IPS-NIHi7 (cell line): ENCODE data around the gene ID3.
"Not testable (repeated sequence)": the region's sequence is repeated elsewhere in the genome, so short reads cannot be mapped to it uniquely, and the experiment has no call there.

Experiments used
- DNase-seq: peaks from one replicate; pipeline ENCODE4 v3.0.0; 2012; ENCODE audit warnings: mixed read lengths; ENCODE audit errors: extremely low spot score

ID3 gene

DNA sequence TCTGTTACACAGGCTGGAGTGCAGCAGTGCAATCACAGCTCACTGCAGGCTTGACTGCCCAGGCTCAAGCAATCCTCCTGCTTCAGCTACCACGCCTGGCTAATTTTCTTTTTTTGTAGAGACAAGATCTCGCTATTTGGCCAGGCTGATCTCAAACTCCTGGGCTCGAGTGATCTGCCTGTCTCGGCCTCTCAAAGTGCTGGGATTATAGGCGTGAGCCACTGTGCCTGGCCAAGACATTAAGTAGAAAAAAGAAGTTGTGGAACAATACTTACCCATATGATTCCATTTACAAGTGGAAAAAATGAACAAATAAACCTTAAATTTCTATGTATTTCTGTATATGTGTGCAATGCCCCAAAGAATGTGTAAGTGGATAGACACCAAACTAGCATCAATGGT is 30.3 kb upstream of the ID3 start:
- DNase-seq, result no peak

DNA sequence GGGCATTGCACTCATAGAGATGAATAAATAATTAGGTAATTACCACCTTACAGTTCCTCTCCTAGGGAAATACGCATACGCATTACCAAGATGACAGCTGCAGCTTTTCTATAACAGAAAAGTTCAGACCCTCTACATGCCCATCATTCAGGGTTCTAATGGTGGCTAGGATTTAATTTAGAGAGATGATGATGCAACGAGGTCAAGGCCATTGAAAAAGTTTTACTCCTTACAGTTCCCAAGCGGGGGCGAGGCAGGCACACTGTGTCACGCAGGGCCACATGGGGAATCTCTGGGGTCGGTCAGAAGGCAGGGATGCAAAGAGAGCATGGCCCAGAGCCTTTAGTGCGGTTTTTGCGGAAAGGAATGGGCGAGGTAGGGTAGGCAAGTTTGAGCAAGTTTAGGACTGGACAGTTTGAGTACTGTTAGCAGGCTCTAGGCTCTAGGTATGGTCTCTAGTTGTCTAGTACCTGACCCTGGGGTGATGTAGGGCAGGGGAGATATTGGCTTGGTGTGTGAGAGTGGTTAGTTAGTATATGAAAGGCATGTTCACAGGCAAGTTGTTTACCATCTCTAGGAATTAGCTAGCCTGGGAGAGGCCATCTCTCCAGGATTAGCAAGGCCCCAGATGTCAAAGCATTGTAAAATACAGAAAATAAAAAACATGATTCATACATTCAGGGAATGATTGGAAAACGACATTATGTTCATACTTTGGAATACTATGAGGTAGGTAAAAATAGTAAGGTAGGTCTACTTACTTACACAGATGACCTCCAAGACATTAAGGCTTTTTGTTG is 29.6 kb upstream of the ID3 start:
- no peak for DNase-seq

DNA sequence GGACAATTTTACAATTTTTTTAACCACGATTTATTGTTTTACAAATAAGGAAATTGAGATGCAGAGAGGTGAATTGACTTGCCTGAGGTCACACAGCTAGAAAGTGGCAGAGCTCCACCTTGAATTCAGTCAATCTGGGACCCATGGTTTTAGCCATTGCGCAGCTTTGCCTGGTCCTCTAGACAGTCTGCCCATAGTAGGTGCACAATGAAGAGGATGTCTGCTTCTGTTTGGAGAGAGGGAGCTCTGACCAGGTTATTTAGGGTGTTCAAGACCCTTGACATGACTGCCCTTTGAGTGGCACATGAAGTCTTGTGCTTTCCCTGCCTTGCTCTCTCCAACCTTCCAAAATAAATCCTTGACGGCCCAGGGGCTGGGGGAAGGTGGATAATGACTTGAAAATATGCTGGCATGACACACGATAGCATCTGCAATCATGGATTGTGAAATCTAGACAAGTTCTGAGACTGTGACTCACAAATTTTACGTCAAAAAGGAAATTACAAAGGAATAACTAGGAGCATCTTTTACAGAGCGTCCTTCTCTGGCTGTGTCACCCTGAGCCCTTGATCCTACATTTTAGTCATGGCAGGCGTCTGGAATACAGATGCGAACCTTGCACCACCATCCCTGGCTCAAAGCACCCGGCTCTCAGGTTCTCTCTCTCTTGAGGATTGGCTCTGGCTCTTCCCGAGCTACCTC is 26.2 kb upstream of the ID3 start:
- no peak for DNase-seq

DNA sequence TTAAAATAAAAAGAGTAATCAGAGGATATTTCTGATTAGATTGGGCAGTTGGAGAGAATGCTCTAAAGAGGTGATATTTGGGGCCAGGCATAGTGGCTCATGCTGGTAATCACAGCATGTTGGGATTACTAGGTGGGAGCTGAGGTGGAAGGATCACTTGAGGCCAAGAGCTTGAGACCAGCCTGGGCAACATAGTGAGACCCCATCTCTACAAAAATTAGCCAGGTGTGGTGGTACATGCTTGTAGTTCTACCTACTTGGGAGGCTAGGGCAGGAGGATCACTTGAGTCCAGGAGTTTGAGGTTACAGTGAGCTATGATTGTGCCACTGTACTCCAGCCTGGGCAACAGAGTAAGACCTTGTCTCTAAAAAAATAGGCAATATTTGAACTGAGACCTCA is 24.4 kb upstream of the ID3 start:
- not testable (repeated sequence) for DNase-seq

DNA sequence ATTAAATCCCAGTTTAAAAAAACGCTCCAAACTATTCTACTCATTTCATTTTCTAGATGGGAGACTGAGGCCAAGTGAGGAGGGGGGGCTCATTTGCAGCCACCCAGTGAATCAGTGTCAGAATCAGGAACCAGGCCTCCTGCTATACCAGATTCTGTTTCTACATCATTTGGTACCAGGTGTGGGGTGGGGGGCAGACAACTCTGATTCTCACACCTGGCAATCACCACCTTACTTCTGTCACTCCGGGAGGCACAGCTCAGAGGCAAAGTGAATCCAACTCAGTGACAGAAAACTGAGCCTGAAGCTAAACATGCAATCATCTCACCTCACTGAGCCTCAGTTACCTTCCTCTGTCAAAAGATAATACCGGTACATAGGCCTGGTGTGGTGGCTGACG is 23.5 kb upstream of the ID3 start:
- no peak for DNase-seq

DNA sequence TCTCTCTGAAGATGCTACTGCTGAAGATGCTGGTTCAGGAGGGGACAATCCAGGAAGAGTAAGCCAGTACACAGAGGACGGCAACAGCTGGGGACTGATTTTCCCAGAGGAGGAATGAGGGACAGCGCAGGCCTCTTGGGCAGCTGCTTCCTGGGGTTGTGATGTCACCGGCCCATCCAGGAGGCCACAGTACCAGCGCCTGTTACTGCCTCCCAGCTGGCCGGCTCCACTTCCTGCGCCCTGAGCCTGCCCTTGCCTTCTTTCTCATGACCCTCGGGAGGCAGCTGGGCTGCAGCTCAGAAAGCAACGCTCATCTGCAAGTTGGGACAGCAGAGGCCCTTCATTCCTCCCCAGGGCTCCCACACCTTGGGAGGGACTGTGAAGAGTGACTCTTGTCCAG is 21.9 kb upstream of the ID3 start:
- no peak for DNase-seq

DNA sequence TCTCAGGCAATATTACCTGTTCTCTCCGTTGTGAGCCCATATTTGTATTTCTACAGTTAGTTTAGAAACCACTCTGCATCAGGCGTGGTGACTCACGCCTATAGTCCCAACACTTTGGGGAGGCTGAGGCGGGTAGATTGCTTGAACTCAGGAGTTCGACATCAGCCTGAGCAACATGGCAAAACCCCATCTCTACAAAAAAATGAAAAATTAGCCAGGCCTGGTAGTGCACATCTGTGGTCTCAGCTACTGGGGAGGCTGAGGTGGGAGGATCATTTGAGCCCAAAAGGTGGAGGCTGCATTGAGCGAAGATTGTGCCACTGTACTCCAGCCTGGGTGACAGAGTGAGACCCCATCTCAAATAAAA is 19.7 kb upstream of the ID3 start:
- DNase-seq, result no peak

DNA sequence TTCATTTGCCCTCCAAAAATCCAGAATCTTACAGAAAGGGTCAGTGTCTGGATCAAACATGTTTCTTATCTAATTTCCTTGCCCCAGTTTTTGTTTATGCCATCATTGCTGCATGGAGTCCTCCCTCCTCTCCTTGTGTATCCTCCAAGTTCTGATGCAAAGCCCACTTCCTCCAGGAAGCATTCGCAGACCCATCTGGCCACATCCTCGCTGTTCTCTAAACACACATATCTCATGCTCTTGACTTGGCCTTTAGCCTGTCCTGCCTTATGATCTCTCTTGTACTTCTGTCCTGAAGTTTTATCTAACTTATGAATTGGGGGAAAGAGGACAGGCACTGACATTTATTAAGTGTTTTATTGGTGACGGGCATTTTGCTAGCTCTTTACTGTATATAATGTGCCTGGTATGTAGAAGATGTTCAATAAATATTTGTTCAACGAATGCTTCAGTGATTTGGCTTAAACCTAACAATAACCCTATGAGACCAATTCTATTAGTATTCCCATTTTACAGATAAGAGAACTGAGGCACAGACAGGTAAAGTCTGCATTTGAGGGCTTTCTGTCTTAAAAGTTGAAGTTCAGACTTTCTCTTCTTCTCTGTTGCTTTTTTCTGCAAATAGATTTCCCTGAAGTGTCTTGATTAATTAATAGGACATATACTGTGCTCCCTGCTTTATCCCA is 19.2 kb upstream of the ID3 start:
- no peak for DNase-seq

DNA sequence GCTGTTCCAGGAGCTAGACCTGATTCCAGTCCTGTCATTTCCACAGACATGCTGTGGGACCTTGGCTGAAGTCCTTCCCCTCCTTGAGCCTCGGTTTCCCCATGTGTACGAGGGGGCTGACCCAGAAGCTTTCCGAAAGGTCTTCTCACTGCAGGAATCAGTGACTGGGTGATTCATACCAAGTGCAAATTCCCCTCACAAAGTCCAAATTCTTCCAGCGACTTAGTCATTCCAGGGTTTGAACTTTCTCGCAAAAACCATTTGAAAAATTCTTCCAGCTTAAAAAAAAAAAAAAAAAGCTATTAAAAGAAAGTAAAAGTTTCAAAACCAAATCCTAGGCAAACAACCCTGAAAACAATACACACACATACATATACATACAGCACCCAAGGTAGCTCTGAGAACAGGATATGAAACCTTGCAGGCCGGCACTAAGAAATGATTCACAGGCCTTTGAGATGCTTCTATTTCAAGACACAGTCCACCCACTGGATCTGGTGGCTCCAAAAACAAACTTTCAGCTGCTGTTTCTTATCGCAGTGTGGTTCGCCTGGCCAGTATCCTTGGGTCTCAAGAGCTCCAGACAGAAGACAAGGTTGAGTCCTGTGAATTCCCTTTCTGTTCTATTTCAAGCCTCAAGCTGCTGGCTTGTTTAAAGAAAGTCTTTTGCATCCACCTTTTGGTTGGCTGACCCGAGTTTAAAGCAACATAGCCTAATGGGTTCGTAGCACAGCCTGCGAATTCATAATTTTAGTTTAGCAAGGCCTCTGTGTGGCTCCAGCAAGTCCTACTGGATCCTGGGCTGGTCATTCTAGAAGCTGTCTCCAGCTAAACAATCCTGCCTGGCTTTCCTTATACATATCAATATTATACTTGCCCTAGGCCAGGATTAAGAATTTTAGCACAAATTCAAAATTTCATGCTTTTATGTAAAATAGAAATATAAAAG is 18.0 kb upstream of the ID3 start:
- no peak for DNase-seq

DNA sequence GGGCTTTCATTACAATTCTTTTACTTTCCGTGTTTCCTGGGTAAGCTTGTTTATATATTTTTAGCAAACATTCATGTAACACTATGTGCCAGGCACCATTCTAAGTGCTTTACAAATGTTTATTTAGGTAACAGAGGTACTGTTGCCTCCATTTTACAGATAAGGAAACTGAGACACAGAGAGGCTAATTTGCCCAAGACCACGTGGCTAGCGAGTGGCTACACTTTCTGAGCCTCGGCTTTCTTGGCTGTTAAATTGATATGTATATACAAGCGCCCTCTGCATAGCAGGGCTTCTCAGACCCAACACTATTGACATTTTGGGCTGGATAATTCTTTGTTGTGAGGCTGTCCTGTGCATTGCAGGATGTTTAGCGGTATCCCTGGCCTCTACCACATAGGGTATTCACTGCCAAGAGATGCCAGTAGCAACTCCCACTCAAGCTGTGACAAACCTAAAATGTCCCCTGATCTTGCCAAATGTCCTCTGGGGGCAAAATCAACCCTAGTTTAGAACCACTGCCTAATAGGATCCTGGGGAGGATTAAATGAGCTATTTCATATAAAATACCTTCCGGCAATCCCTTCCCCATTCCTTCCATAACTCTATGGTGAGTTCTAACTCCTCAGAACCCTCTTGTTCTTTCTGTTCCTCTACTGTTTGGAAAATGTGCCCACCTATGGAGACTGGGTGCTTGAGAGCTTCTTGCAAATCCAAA is 17.2 kb upstream of the ID3 start:
- DNase-seq, result no peak

DNA sequence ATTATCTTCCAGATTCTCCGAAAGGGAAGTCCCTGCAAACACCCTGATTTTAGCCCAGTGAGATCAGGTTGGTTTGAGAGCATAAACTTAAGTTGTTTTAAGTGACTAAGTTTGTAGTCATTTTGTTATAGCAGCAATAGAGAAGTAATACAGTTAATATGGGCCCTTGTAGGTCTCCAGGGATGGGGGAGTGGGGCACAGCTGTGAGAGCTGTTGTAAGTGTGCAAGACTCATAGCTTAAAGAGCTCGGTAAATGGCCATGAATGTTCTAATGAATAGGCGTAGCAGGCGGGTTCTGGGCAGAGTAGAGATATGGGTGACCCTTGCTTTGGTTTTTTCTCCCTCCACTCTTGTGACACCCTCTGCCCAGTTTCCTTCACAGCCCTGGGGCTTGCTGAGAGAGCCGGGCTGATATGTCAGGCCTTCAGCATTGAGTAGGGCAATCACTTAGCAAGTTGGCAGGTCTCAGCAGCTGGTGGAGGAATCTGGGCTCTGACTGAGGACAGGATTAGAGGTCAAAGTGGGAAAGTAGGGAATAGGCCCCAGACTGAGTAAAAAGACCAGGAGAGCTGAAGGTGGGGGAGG is 16.0 kb upstream of the ID3 start:
- no peak for DNase-seq

DNA sequence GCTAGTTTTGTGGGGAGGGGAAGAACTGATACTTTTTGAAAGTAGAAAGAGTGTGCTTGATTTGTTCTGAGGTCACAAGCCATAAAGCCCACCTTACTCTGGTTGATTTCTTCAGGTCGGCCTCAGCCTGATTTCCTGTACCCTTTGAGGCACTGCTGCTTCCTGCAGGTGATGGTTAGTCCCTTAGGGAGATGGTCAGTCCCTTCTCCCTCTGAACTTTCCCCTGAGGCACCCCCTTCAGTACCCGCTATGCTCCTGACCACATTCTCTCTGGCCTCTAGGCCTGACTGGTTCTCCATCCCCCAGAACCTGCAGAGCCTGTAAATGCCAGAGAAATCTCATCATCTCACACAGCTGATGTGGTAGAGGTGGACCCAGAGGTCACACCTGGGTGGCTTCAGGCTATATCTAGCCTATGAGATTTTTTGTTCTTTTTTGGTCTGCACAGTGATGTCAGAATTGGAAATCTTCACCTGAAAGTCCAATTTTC is 15.0 kb upstream of the ID3 start:
- no peak for DNase-seq

DNA sequence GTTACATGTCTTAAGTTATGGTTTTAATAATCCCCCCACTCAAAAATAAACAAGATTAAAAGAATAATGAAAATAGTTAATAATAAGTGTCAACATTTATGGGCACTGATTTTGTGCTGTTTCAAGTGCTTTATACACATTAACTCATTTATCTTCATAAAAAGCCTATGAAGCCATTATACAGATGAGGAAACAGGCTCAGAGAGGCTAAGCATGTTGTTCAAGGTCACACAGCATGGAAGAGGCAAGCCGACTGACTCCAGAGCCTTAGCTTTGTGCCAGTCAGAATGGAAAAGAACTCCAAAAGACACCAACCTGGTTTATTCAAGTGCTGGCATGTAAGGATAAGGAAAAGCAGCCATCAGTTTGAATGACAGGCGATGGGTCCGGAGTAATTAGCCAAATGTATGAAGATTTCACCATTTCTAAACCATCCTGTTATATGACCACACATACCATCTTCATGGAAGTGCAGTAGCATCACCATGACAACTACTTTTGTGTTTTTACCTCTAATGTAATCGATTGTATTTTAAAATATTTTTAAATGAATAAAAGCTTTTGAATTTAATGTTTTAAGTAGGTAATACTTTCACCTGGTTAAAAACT is 14.4 kb upstream of the ID3 start:
- DNase-seq, result no peak

DNA sequence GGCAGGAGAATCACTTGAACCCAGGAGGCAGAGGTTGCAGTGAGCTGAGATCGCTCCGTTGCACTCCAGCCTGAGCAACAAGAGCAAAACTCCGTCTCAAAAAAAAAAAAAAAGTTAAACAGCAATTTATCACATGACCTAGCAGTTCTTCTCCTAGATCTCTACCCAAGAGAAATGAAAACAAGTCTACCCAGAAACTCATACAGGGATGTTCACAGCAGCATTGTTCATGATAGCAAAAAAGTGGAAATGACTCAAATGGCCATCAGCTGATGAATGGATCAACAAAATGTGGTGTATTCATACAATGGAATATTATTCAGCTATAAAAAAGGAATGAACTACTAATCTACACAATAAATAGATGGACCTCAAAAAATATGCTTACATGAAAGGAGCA is 12.2 kb upstream of the ID3 start:
- no peak for DNase-seq

DNA sequence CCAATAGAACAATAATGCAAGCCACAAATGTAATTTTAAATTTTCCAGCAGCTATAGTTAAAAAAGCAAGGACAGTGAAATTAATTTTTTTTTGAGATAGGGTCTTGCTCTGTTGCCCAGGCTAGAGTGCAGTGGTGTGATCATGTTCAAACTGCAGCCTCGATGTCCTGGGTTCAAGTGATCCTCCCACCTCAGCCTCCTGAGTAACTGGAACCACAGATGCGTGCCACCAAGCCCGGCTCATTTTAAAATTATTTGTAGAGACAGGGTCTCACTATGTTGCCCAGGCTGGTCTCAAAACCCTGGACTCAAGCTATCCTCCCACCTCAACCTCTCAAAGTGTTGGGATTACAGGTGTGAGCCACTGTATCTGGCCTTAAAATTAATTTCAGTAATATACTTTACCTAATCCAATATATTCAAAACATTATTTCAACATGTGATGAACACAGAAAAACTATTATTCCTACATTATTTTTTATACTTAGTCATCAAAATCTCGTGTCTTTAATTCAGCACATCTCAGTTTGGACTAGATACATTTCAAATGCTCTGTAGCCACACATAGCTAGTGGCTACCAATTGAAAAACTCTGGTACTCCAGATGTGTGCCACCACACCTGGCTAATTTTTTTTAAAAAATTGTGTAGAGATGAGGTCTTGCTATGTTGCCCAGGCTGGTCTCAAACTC is 10.8 kb upstream of the ID3 start:
- no peak for DNase-seq

DNA sequence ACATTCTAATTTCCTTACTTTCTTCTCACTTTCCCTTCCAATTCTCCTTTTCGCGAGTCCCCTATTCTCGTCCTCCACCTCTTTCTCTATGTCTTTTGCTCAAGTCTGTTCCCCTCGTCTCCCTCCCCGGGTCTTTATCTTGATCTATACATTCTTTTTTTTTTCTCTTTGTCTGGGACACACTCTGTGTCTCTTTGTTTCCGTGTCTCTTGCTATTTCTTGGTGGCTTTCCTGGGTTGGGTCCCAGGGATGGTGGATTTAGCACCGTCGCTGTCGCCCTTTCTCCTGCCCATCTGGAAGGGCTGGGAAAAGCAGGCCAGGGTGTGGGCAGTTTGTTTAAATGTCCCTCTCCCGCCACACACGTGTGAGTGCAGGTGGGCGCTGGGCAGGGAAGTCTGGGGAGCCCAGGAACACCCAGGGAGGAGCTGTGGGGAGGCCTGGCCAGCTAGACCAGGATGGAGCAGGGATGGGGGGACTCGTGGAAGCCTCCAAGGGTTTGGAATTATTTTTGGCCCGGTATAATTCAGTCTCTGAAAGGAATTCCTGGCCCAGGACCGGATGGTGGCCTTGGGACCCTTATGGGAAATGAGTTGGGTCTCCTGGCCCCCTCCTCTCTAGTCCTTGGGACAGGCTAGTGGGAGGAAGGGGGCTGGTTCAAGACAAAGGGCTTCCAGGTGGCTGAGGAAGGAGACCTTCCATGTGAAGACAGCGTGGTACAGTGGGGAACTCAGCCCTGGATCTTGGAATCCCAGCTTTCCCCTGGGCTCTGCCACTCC is 9.5 kb upstream of the ID3 start:
- DNase-seq, result no peak

DNA sequence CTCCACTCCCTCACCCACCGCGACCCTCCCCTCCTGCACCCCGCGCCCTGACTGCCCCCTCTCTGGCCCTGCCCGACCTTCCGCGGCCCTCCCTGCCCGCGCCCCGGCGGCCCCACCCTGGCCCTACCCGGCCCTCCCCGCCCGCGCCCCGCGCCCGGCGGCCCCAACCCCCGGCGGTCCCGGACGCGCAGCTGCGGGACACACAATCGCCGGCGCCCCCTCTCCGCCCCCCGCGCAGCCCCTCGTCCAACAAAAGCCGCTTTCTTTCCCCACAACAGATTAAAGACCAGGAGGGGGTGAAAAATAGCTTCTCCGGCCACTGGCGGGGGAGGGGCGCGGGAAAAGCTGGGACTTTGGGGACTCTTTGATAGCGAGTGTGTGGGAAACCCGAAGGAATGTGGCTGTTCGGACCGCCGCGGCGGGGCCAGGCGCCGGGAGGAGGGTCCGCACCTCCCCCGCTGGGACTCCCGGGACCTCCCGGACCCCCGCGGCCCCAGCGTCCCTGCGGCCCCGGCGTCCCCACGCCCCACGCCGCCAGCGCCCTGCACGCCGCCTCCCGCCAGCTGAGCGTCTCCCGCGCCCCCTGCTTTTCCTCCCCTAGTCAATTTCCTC is 8.8 kb upstream of the ID3 start:
- DNase-seq, result no peak

DNA sequence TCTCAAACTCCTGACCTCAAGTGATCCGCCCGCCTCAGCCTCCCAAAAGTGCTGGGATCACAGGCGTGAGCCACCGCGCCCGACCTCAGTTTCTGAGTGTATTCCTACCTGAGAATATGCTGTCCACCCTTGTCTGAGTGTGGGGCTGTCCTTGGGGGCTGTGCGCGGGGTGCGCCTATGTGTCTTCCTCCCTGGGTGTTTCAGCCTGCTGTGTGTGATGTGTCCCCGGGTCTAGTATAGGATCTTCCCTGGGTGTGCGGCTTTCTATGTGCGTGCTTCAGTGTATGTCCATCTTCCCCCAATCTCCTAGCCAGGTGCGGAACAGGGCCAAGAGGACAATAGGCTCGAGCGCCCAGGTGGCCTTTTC is 8.3 kb upstream of the ID3 start:
- DNase-seq, result no peak
